ENCODE results near the gene PDK2. TPM values are rescaled to one million over a fixed set of nuclear protein-coding genes. Genes with fewer than 3 reads are reported as not detected.

Gene PDK2
- total RNA-seq, 1 experiment from 2014 or later, result 3.3 TPM

GRCh38 chr17:50078430-50078829 is 16.7 kb upstream of the PDK2 start:
- no peak for DNase-seq (ENCODE audit: low read depth)

- DNase-seq (ENCODE audit: low read depth), result peak; percentile 63
These were observed 15.6 kb upstream of the PDK2 start for GRCh38 chr17:50079334-50080095.

DNA sequence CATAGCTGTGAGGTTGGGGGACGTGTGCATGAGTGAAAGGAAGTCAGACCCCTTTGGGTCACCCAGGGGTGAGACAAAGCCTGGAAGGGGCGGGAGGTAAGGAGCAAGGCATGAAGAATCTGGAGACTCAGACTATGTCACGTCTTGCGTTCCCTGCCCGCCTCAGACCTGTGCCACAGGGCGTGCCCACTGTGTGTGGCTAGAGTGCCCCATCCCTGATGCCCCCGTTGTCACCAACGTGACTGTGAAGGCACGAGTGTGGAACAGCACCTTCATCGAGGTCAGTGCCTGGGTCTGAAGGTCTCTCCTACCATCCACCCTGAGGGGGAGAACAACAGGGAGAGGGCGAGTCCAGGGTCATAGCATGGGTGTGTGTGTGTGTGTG is 15.1 kb upstream of the PDK2 start:
- no peak for DNase-seq (ENCODE audit: low read depth)

DNA sequence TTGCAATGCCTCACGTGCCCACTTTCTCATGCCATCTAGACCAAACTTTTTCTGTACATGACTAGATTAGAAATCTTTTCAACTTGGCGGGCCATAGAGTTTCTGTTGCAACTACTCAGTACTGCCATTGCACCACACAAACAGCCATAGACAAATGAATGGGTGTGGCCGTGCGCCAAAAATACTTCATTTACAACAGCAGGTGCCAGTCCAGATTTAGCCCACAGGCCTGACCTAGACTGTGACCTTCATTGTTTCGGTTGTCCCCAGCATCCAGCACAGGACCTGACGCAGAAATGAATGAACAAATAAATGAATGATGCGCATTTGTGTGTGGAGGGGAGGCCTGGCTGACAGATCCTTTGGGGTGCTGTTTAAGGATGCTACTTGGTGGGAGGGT is 14.3 kb upstream of the PDK2 start:
- DNase-seq (ENCODE audit: low read depth), result no peak

- no peak for DNase-seq (ENCODE audit: low read depth)
These were observed 13.4 kb upstream of the PDK2 start for GRCh38 chr17:50081757-50082156.

GRCh38 chr17:50087246-50087911 is 7.8 kb upstream of the PDK2 start:
- DNase-seq (ENCODE audit: low read depth), result peak; percentile 86

GRCh38 chr17:50087912-50088405 is 7.2 kb upstream of the PDK2 start:
- no peak for DNase-seq (ENCODE audit: low read depth)

- no peak for DNase-seq (ENCODE audit: low read depth)
These were observed 6.0 kb upstream of the PDK2 start for GRCh38 chr17:50088952-50089825.

DNA sequence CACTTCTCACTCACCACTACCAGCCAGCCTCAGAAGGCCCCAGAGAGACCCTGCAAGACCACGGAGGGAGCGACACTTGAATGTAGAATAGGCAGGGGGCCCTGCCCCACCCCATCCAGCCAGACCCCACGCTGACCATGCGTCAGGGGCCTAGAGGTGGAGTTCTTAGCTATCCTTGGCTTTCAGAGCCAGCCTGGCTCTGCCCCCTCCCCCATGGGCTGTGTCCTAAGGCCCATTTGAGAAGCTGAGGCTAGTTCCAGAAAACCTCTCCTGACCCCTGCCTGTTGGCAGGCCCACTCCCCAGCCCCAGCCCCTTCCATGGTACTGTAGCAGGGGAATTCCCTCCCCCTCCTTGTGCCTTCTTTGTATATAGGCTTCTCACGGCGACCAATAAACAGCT is 5.1 kb upstream of the PDK2 start:
- DNase-seq (ENCODE audit: low read depth), result no peak

GRCh38 chr17:50090971-50091917 is 3.9 kb upstream of the PDK2 start:
- DNase-seq (ENCODE audit: low read depth), result no peak

GRCh38 chr17:50091918-50092285 is 3.2 kb upstream of the PDK2 start:
- DNase-seq (ENCODE audit: low read depth), result no peak

DNA sequence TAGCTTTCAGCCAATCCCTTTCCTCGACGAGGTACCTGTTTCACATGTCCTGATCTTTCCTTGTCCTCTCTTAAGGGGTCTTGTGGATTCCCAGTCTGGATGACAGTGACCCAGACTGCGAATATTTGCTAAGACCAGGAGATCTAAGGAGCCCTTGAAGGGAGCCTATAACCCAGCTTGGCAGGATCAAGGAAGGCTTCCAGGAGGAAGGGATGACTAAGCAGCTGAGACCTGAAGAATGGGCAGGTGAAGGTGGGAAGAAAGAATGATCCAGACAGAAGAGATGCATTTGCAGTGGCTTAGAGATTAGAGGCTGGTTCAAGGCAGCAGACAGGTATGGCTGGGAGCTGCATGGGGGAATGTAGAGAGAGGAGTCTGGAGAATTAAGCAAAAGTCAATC is 1.9 kb upstream of the PDK2 start:
- DNase-seq (ENCODE audit: low read depth), result no peak

GRCh38 chr17:50093807-50094206 is 1.3 kb upstream of the PDK2 start:
- DNase-seq (ENCODE audit: low read depth), result peak; percentile 36

GRCh38 chr17:50094243-50094752 is 853 bp upstream of the PDK2 start:
- peak; percentile 75 for DNase-seq (ENCODE audit: low read depth)

DNA sequence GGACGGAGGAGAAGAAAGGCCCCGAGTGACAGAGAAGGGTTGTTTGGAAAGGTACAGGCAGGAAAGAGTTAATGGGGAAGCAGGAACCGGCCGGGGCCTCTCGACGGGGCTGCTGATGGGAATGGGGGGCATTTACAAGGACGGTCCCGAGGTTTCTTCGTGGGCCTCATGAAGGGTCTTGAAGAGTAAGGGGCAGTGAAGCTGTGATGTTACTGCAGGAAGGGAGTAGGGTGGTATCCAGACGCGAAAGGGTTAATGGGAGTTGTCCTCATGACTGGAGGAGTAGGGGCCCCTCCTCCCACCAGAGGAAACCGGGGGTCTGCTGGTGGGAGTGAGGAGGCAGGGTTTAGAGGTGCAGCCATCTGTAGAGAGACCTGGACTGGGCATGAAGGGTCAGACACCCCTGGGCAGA is 481 bp downstream of the PDK2 start:
- no peak for DNase-seq (ENCODE audit: low read depth)

- DNase-seq (ENCODE audit: low read depth), result no peak
These were observed 941 bp downstream of the PDK2 start for GRCh38 chr17:50096092-50096491.

- no peak for DNase-seq (ENCODE audit: low read depth)
These were observed 1.6 kb downstream of the PDK2 start for GRCh38 chr17:50096758-50097157.

- no peak for DNase-seq (ENCODE audit: low read depth)
These were observed 2.3 kb downstream of the PDK2 start for GRCh38 chr17:50097455-50097854.

DNA sequence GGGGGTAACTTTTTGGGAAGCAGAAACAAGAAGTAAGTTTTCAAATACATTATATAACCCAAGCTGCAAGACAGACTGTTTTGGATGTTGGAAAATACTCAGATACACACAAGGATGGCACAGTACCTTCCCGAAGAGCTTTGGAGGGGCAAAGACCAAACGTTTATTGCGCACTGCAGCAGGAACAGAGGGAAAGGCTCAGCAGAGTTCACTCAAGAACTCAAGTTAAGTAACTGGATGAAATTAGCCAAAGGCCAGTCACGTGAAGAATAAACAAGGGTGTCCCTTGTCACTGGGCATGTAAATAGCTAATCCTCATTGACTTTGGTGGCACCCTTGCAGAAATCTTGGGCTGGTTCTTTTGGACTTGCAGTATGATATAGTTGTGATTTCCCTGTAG is 2.8 kb downstream of the PDK2 start:
- no peak for DNase-seq (ENCODE audit: low read depth)

GRCh38 chr17:50098583-50098982 is 3.4 kb downstream of the PDK2 start:
- no peak for DNase-seq (ENCODE audit: low read depth)

DNA sequence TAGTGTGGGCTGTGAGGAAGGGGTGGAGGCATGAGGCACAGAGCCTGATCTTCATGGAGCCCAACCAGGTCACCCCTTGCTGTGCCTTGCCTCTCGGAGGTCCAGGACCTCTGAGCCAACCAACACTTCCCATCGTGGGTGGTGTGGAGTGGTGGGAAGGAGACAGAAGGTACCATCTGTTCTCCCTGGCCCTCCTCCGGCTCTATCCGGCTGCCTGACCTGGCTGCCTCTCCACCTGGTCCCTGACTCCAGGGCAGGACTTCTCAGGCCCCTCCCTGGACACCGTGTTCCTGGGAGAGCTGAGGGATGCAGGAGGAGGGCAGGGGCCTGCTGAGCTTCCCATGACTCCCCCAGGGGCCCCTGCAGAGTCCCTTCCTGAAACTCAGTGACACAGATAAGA is 3.9 kb downstream of the PDK2 start:
- DNase-seq (ENCODE audit: low read depth), result no peak
